Measurements from ENCODE around the gene SPSB2. TPM values are rescaled to one million over a fixed set of nuclear protein-coding genes. Genes with fewer than 3 reads are reported as not detected.

Gene SPSB2
- total and polyA plus RNA-seq, 10 donors: 7.0 to 17.0 (median 11.1) TPM

DNA sequence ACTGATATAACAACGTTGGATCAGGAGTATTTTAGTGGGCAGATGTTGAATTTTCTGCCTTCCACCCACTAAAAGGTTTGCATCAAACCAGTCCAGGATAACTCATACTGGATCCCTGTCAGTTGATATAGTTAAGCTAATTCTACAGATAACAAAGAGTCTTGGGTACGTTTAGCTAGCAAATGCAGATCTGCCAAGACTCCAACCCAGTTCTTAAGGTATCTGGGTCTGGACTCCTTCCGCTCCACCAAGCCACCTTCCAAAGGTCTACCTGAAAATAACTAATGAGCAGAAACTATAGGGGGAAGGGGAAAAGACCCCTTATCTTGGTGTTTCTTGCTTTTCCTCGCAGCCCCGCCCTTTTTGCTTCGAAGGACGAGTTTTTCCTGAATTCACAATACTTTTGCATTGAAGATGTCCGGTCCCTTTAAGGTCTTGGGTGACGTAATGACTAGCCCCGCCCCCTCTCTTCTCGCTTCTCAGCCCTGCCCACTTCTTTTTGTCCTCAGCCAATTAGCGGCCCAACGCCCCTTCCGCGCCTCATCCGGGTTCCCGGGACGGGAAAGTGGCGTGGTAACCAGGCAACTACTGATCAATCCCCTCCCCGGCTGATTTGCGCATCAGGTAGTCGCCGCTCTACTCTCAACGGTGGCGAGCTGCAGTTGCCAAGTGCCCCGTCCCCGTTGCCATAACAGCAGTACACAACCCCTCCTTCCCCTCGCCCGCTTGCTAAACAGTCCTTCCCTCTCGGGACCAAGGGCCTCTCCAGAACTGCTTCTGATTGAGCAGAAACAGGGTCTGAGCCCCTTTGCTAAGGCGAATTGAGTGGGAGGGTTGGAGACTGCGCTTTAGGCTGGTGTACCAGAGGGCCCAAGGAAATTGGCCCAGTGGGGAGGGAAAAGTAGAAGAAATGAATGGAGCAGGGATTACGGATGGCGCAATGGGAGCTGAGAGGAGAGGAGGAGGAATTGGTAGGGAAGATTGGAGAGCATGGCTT lies 31.5 kb upstream of the SPSB2 start, which contains the start of gene LRRC23:
LRRC23 (plus strand) TSS at position 543 of the 997 bp plus-strand sequence. CDS start 812 bp downstream, outside the sequence.
- H3K4me3 ChIP-seq: peak within 1 kb of the TSS; percentile 54 to 84 (median 64)
- no peaks in the 10 kb centered on the region for H3K9me3 ChIP-seq
- TF ChIP-seq, protein P1, sequence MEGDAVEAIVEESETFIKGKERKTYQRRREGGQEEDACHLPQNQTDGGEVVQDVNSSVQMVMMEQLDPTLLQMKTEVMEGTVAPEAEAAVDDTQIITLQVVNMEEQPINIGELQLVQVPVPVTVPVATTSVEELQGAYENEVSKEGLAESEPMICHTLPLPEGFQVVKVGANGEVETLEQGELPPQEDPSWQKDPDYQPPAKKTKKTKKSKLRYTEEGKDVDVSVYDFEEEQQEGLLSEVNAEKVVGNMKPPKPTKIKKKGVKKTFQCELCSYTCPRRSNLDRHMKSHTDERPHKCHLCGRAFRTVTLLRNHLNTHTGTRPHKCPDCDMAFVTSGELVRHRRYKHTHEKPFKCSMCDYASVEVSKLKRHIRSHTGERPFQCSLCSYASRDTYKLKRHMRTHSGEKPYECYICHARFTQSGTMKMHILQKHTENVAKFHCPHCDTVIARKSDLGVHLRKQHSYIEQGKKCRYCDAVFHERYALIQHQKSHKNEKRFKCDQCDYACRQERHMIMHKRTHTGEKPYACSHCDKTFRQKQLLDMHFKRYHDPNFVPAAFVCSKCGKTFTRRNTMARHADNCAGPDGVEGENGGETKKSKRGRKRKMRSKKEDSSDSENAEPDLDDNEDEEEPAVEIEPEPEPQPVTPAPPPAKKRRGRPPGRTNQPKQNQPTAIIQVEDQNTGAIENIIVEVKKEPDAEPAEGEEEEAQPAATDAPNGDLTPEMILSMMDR (IDR thresholded peaks at IDR 0.05 in 8 of 11, conservative IDR thresholded peaks at IDR 0.05 in 3 of 11): peak in 1 of 11 experiments; percentile 20
- peak in 1 of 3 donors; percentile 54 for TF ChIP-seq POLR2A (IDR thresholded peaks at IDR 0.05)
- TF ChIP-seq POLR2AphosphoS5 (IDR thresholded peaks at IDR 0.05): peak; percentile 79 to 90 (median 88)
- peak; percentile 99 for DNase-seq
- intact Hi-C loops (cut with DNase I; ENCODE audit: low total_unique reads): no loop called here
- H3K27ac ChIP-seq: peak within 1 kb of the TSS; percentile 42 to 90 (median 82)
- 5 to 8% (median 7%) methylated on average over 34 of the region's 34 CpGs for WGBS, 5 donors
- H3K27me3 ChIP-seq (replicated peaks in 1 of 7): no peaks in the 10 kb centered on the region
- peaks cover 0 to 18% (median 0%) of the 10 kb centered on the region in 6 donors for H3K36me3 ChIP-seq
- peaks cover 10 to 36% (median 21%) of the 10 kb centered on the region in 6 donors for H3K4me1 ChIP-seq

DNA sequence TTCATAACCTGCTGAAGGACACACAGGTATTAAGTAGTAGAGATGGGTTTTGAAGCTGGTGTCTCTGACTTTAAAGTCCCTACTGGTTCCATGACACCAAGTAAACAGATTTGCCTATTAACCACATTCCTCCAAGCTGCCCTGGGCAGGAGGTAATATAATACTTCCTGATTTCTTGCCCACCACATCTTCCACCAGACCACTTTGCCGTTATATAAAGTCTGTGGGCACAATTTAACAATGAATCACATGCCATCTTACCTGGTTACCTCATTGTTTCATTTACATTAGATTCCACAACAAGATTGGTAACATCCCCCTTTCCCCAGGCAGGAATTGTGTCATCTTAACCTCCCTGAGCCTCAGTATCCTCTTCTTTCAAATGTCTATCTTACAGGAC lies 30.6 kb upstream of the SPSB2 start:
- H3K27me3 ChIP-seq (replicated peaks in 1 of 7): no peaks in the 10 kb centered on the region
- peak overlapping the region in 3 of 8 donors; percentile 85 to 90 (median 85) for H3K27ac ChIP-seq
- TF ChIP-seq POLR2A (IDR thresholded peaks at IDR 0.05) (no peak), POLR2AphosphoS5 (IDR thresholded peaks at IDR 0.05) (no peak)
- TF ChIP-seq, protein P1 (IDR thresholded peaks at IDR 0.05 in 8 of 11, conservative IDR thresholded peaks at IDR 0.05 in 3 of 11): no peak
- peaks cover 10 to 41% (median 23%) of the 10 kb centered on the region in 6 donors for H3K4me1 ChIP-seq
- peak overlapping the region in 1 of 8 donors; percentile 84 for H3K4me3 ChIP-seq
- no peaks in the 10 kb centered on the region for H3K9me3 ChIP-seq
- intact Hi-C loops (cut with DNase I; ENCODE audit: low total_unique reads): no loop called here
- no peak for DNase-seq
- peaks cover 0 to 18% (median 0%) of the 10 kb centered on the region in 6 donors for H3K36me3 ChIP-seq
- 33 to 68% (median 46%) methylated on average over 1 of the region's 1 CpG for WGBS, 5 donors

DNA sequence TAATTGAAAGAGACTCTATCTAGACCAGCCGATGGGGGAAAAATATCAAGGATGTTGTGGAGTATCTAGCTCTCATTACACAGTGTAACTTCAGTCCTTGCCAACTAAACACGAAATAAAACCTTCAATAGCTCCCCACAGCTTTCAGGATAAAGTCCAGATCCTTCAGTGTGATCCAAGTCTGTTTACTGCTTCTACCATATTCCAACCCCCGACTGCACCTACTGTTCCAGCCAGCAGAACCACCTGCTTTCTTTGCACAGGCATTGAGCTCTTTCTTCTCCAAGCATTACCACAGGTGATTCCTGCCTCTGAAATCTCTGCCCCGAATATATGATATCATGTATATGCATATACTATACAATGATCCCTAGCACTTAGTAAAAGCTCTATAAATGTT lies 29.3 kb upstream of the SPSB2 start:
- H3K4me1 ChIP-seq: peaks cover 10 to 41% (median 23%) of the 10 kb centered on the region in 6 donors
- intact Hi-C loops (cut with DNase I; ENCODE audit: low total_unique reads): no loop called here
- H3K27me3 ChIP-seq (replicated peaks in 1 of 7): no peaks in the 10 kb centered on the region
- no peak overlapping the region for H3K27ac ChIP-seq
- 84 to 94% (median 91%) methylated on average over 4 of the region's 4 CpGs for WGBS, 5 donors
- H3K36me3 ChIP-seq: peaks cover 0 to 12% (median 0%) of the 10 kb centered on the region in 6 donors
- H3K4me3 ChIP-seq: no peak overlapping the region
- no peaks in the 10 kb centered on the region for H3K9me3 ChIP-seq
- TF ChIP-seq POLR2AphosphoS5 (IDR thresholded peaks at IDR 0.05) (no peak), POLR2A (IDR thresholded peaks at IDR 0.05) (no peak)
- TF ChIP-seq, protein P1 (IDR thresholded peaks at IDR 0.05 in 8 of 11, conservative IDR thresholded peaks at IDR 0.05 in 3 of 11): no peak
- no peak for DNase-seq

Measured in spleen (tissue), 11 donors.